ENCODE results near the gene NEDD4. TPM values are rescaled to one million over a fixed set of nuclear protein-coding genes. Genes with fewer than 3 reads are reported as not detected.

The NEDD4 gene
- total RNA-seq, 8 experiments from 2014 or later: 5.2 to 14.0 (median 11.1) TPM

DNA sequence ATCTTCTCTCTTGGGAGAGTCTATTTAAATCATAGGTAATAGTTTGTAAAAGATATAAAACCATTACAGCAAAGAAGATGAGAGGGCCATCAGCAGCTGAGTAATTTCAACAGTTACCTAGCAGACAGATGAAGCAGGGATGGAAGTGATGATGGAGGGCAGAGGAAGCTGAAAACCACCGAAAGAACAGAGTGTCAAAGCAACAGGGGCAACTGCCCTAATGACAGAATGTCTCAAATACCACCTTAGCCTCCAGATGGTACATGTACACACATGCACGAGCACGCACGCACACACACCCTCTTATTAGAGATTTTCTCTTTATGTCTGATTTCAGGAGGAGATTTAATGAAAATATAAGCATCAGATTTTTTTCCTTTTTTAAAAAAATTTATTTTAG, 64.5 kb downstream of the NEDD4 start:
- Histone ChIP-seq H3K27ac (no peak overlapping the region), H3K4me3 (no peak overlapping the region), H3K4me1 (replicated peaks in 1 of 2) (no peaks in the 10 kb centered on the region)
- in situ Hi-C loops (cut with MboI; ENCODE audit: low pct_unique_long_range_greater_than_20kb in 2 of 9, low sequenced_read_pairs in 9 of 9, unreplicated experiment in 9 of 9): no loop called here
- WGBS, 10 experiments: 95 to 100% (median 97%) methylated on average over 2 to 4 of the region's 4 CpGs; no CpG with 5 or more reads in 2 of the 10 experiments
- no peak for ATAC-seq (replicated peaks in 6 of 8)

- 94 to 100% (median 100%) methylated on average over 1 to 4 of the region's 4 CpGs; no CpG with 5 or more reads in 1 of the 10 experiments for WGBS, 10 experiments
- in situ Hi-C loops (cut with MboI; ENCODE audit: low pct_unique_long_range_greater_than_20kb in 2 of 9, low sequenced_read_pairs in 9 of 9, unreplicated experiment in 9 of 9): no loop called here
- no peak for ATAC-seq (replicated peaks in 6 of 8)
Measured at GRCh38 chr15:55921744-55922143, 71.7 kb downstream of the NEDD4 start.

GRCh38 chr15:55917881-55918296, 75.5 kb downstream of the NEDD4 start:
- in situ Hi-C loops (cut with MboI; ENCODE audit: low pct_unique_long_range_greater_than_20kb in 2 of 9, low sequenced_read_pairs in 9 of 9, unreplicated experiment in 9 of 9): no loop called here
- Histone ChIP-seq H3K27ac (no peak overlapping the region), H3K4me3 (no peak overlapping the region), H3K4me1 (replicated peaks in 1 of 2) (no peaks in the 10 kb centered on the region)
- peak in 3 of 8 experiments; percentile 73 to 89 (median 82) for ATAC-seq (replicated peaks in 6 of 8)
- 0% methylated on average over 1 of the region's 1 CpG; no CpG with 5 or more reads in 2 of the 10 experiments for WGBS, 10 experiments

More at GRCh38 chr15:55921744-55922143, 71.7 kb downstream of the NEDD4 start:
- H3K4me1 ChIP-seq (replicated peaks in 1 of 2): no peaks in the 10 kb centered on the region
- H3K4me3 ChIP-seq: no peak overlapping the region
- no peak overlapping the region for H3K27ac ChIP-seq

DNA sequence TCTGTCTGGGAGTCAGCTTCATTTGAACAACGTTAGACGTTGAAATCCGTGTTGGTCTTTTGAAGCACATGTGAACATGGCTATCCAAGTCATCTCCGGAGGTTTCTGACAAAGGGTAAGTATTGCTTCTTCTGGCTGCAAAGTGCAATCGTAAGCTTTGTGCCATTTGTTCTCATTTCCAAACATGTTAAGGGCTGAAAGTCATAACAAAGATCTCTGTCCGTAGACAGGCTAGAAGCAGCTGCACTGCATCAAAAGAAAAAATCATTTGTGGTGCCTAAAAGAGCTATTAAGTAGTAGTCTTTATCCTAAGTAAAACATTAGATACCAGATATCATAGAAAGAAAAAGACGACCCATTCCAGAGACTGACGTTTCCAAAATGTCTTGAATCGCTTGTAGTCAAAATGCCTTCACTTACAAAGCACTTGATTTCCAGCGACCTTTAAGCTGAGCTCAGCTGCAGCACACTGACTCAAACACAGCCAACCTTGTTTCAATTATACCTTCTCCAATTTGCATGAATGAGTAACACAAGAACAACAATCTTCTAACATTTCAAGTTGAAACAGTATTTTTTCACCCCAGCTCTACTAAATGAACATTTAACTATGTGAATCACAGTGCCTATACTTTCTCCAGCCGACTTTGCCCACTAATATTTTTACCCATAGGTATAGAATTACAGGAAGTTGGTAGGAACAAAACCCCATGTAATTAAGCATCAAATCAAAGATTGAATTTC, 76.6 kb downstream of the NEDD4 start:
- H3K4me3 ChIP-seq: no peak overlapping the region
- no peak overlapping the region for H3K27ac ChIP-seq
- 15 to 91% (median 75%) methylated on average over 5 to 11 of the region's 11 CpGs for WGBS, 10 experiments
- no peaks in the 10 kb centered on the region for H3K4me1 ChIP-seq (replicated peaks in 1 of 2)
- in situ Hi-C loops (cut with MboI; ENCODE audit: low pct_unique_long_range_greater_than_20kb in 2 of 9, low sequenced_read_pairs in 9 of 9, unreplicated experiment in 9 of 9): no loop called here
- peak in 2 of 8 experiments; percentile 76 to 86 for ATAC-seq (replicated peaks in 6 of 8)

- ATAC-seq (replicated peaks in 6 of 8): peak in 1 of 8 experiments; percentile 49
- Histone ChIP-seq H3K4me3 (no peak overlapping the region), H3K27ac (no peak overlapping the region), H3K4me1 (replicated peaks in 1 of 2) (no peaks in the 10 kb centered on the region)
- 20 to 100% (median 89%) methylated on average over 1 to 6 of the region's 6 CpGs; no CpG with 5 or more reads in 3 of the 10 experiments for WGBS, 10 experiments
- in situ Hi-C loops (cut with MboI; ENCODE audit: low pct_unique_long_range_greater_than_20kb in 2 of 9, low sequenced_read_pairs in 9 of 9, unreplicated experiment in 9 of 9): no loop called here
Measured at GRCh38 chr15:55915876-55916567, 77.4 kb downstream of the NEDD4 start.

GRCh38 chr15:55915221-55915620, 78.2 kb downstream of the NEDD4 start:
- WGBS, 10 experiments: 50 to 100% (median 90%) methylated on average over 1 of the region's 1 CpG; no CpG with 5 or more reads in 2 of the 10 experiments
- no peak overlapping the region for H3K4me3 ChIP-seq
- in situ Hi-C loops (cut with MboI; ENCODE audit: low pct_unique_long_range_greater_than_20kb in 2 of 9, low sequenced_read_pairs in 9 of 9, unreplicated experiment in 9 of 9): no loop called here
- H3K4me1 ChIP-seq (replicated peaks in 1 of 2): no peaks in the 10 kb centered on the region
- no peak for ATAC-seq (replicated peaks in 6 of 8)
- H3K27ac ChIP-seq: no peak overlapping the region

GRCh38 chr15:55914446-55914845, 79.0 kb downstream of the NEDD4 start:
- WGBS, 10 experiments: 0 to 100% (median 53%) methylated on average over 1 of the region's 1 CpG
- in situ Hi-C loops (cut with MboI; ENCODE audit: low pct_unique_long_range_greater_than_20kb in 2 of 9, low sequenced_read_pairs in 9 of 9, unreplicated experiment in 9 of 9): no loop called here
- no peak overlapping the region for H3K4me3 ChIP-seq
- no peak for ATAC-seq (replicated peaks in 6 of 8)
- no peaks in the 10 kb centered on the region for H3K4me1 ChIP-seq (replicated peaks in 1 of 2)
- H3K27ac ChIP-seq: no peak overlapping the region

GRCh38 chr15:55912982-55913381, 80.4 kb downstream of the NEDD4 start:
- no peak for ATAC-seq (replicated peaks in 6 of 8)
- in situ Hi-C loops (cut with MboI; ENCODE audit: low pct_unique_long_range_greater_than_20kb in 2 of 9, low sequenced_read_pairs in 9 of 9, unreplicated experiment in 9 of 9): no loop called here
- H3K4me1 ChIP-seq (replicated peaks in 1 of 2): no peaks in the 10 kb centered on the region
- H3K27ac ChIP-seq: no peak overlapping the region
- WGBS, 10 experiments: 83 to 100% (median 94%) methylated on average over 1 to 2 of the region's 2 CpGs; no CpG with 5 or more reads in 3 of the 10 experiments
- H3K4me3 ChIP-seq: no peak overlapping the region

- no peak for ATAC-seq (replicated peaks in 6 of 8)
- H3K27ac ChIP-seq: no peak overlapping the region
- WGBS, 10 experiments: 60 to 100% (median 92%) methylated on average over 1 to 8 of the region's 9 CpGs
Measured at GRCh38 chr15:55909036-55909811, 84.2 kb downstream of the NEDD4 start.

GRCh38 chr15:55907797-55908196, 85.6 kb downstream of the NEDD4 start:
- Histone ChIP-seq H3K4me1 (replicated peaks in 1 of 2) (no peaks in the 10 kb centered on the region), H3K27ac (no peak overlapping the region), H3K4me3 (no peak overlapping the region)
- in situ Hi-C loops (cut with MboI; ENCODE audit: low pct_unique_long_range_greater_than_20kb in 2 of 9, low sequenced_read_pairs in 9 of 9, unreplicated experiment in 9 of 9): no loop called here
- peak in 2 of 8 experiments; percentile 76 to 90 for ATAC-seq (replicated peaks in 6 of 8)
- 6 to 89% (median 54%) methylated on average over 1 to 4 of the region's 4 CpGs; no CpG with 5 or more reads in 2 of the 10 experiments for WGBS, 10 experiments

More at GRCh38 chr15:55909036-55909811, 84.2 kb downstream of the NEDD4 start:
- in situ Hi-C loops (cut with MboI; ENCODE audit: low pct_unique_long_range_greater_than_20kb in 2 of 9, low sequenced_read_pairs in 9 of 9, unreplicated experiment in 9 of 9): no loop called here
- Histone ChIP-seq H3K4me1 (replicated peaks in 1 of 2) (no peaks in the 10 kb centered on the region), H3K4me3 (no peak overlapping the region)

DNA sequence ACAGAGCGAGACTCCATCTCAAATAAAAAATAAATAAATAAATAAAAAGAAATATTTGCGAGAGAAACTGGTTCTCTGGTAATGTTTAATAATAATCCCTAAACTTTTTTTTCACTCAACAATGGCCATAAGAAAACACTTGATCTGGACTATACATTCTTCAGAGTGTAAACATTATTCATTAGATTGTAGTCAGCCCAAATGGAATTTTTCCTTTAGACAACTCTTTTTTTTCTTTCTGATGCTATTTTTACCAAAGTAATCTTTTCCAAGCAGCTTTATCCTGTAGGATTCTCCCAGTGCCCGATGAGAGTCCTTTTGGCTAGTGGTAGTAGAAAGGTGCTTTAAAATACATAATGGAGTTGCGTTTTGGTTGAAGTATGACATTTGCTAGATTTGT, 90.4 kb downstream of the NEDD4 start:
- in situ Hi-C loops (cut with MboI; ENCODE audit: low pct_unique_long_range_greater_than_20kb in 2 of 9, low sequenced_read_pairs in 9 of 9, unreplicated experiment in 9 of 9): no loop called here
- Histone ChIP-seq H3K4me1 (replicated peaks in 1 of 2) (no peaks in the 10 kb centered on the region), H3K4me3 (no peak overlapping the region), H3K27ac (no peak overlapping the region)
- 86 to 100% (median 94%) methylated on average over 1 to 4 of the region's 4 CpGs for WGBS, 10 experiments
- ATAC-seq (replicated peaks in 6 of 8): no peak

DNA sequence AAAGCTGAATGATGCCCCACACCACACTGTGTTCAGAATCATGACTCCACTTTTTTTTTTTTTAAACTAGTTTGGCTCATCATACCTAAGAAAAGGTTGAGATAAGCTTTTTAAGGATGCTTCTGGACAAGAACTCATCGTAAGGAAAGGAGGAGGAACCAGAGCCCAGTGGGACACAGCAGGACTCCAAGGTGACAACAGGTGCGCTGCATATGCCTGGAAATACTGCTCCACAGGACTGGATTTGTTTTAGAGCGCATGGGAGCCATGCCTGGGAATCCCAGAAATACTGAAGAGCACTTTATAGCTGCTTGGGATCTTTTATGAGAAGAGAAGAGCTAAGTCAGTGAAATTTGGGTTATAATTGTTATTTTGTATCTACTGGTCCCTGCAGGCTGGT, 93.4 kb downstream of the NEDD4 start:
- no peak for ATAC-seq (replicated peaks in 6 of 8)
- in situ Hi-C loops (cut with MboI; ENCODE audit: low pct_unique_long_range_greater_than_20kb in 2 of 9, low sequenced_read_pairs in 9 of 9, unreplicated experiment in 9 of 9): no loop called here
- Histone ChIP-seq H3K4me1 (replicated peaks in 1 of 2) (no peaks in the 10 kb centered on the region), H3K27ac (no peak overlapping the region), H3K4me3 (no peak overlapping the region)
- WGBS, 10 experiments: 60 to 100% (median 80%) methylated on average over 1 to 3 of the region's 3 CpGs; no CpG with 5 or more reads in 3 of the 10 experiments

DNA sequence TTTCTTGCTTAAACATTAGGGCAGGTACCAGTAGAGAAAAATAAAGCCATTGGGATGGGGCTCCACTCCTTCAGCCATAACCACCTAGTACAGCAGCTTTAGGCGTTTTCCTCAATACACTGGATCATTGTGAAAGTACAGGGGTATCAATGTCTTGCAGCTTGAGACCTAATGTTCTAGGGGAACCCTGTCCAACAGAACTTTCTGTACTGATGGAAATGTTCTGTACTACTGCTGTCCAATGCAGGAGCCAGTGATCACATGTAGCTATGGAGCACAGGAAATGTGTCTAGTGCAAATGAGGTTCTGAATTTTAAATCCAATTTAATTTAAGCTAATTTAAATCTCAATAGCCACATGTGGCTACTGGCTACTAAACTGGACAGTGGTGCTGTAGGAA, 93.9 kb downstream of the NEDD4 start:
- in situ Hi-C loops (cut with MboI; ENCODE audit: low pct_unique_long_range_greater_than_20kb in 2 of 9, low sequenced_read_pairs in 9 of 9, unreplicated experiment in 9 of 9): no loop called here
- ATAC-seq (replicated peaks in 6 of 8): peak in 2 of 8 experiments; percentile 26 to 42
- no peaks in the 10 kb centered on the region for H3K4me1 ChIP-seq (replicated peaks in 1 of 2)
- no peak overlapping the region for H3K4me3 ChIP-seq
- 40 to 100% (median 100%) methylated on average over 1 of the region's 1 CpG; no CpG with 5 or more reads in 5 of the 10 experiments for WGBS, 10 experiments
- no peak overlapping the region for H3K27ac ChIP-seq
